ENCODE measurements around the gene RAPGEF2.
"Not testable (repeated sequence)": the region's sequence is repeated elsewhere in the genome, so short reads cannot be mapped to it uniquely, and the experiment has no call there.

The RAPGEF2 gene

DNA sequence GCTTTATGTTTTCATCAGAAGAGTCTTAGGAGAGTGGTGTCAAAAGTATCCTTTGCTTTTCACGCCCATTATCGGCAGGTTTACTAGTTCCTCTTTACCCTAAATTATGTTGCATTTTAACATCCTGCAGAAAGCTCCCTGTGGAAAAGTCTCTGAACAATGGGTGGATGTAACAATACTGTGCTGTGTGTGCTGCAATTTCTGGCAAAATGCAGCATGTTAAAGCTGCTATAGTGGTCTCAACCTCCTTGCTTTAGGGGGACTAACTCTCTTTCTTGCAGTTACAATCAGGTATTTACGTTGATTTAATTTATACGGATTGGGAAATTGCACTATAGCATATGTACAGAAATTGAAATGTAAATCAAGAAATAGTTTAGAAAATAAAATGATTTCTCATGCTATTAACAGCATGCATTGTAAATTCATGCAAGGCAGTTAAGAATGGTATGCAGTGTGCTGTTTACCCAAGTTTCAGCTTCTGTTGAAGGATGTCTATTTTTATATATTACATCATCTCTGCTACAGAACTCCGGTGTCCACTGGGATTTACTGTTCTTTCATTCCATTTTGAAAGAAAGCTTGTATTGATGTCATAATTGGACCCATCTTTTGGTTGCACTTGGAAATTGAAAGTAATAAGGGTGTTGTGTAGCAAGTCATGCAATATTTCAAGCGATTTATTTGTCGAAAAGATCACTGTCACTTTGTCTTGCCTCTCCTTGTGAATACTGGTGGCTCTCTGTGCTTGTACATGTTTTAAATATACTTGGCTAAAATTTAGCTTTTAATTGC is 145.7 kb downstream of the RAPGEF2 start:
- Histone ChIP-seq H3K9me3 (replicated peaks in 1 of 11) (peaks cover 21 to 29% (median 23%) of the 10 kb centered on the region in 11 experiments), H3K4me3 (no peak overlapping the region)

DNA sequence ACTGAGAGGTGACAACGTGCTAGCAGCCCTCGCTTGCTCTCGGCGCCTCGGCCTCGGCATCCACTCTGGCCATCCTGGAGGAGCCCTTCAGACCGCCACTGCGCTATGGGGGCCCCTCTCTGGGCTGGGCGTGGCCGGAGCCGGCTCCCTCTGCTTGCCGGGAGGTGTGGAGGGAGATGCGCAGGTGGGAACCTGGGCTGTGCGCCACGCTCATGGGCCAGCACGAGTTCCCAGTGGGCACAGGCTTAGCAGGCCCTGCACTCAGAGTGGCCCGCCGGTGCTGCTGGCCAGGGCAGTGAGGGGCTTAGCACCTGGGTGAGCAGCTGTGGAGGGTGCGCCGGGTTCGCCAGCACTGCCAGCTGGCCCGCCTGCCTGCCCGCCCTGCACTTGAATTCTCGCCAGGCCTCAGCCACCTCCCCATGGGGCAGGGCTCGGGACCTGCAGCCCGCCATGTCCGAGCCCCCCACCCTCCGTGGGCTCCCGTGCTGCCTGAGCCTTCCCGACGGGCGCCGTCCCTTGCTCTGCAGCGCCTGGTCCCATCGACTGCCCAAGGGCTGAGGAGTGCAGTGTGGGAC is 148.0 kb downstream of the RAPGEF2 start:
- Histone ChIP-seq H3K36me3 (peaks cover 24 to 80% (median 33%) of the 10 kb centered on the region in 11 experiments), H3K9me3 (replicated peaks in 1 of 11) (peaks cover 21 to 29% (median 23%) of the 10 kb centered on the region in 11 experiments), H3K27ac (no peak overlapping the region), H3K27me3 (no peaks in the 10 kb centered on the region), H3K4me3 (peak overlapping the region in 5 of 10 experiments; percentile 3 to 46 (median 20); a peak in 3 of 20 replicates), H3K9ac (no peak overlapping the region), H3K4me1 (peaks cover 6 to 17% (median 12%) of the 10 kb centered on the region in 10 experiments; a peak in 18 of 20 replicates), H3K4me2 (no peak overlapping the region), H4K20me1 (peaks cover 0 to 2% (median 0%) of the 10 kb centered on the region in 11 experiments; a peak in 1 of 22 replicates)
- TF ChIP-seq Cebpa-rat (IDR thresholded peaks at IDR 0.05): no peak

More for the DNA sequence above, 145.7 kb downstream of the RAPGEF2 start:
- TF ChIP-seq Cebpa-rat (IDR thresholded peaks at IDR 0.05): peak in 1 of 11 experiments; percentile 29; a peak in 1 of 22 replicates
- H3K36me3 ChIP-seq: peaks cover 24 to 76% (median 32%) of the 10 kb centered on the region in 11 experiments
- H3K27me3 ChIP-seq: no peaks in the 10 kb centered on the region
- H3K27ac ChIP-seq: peak overlapping the region in 3 of 11 experiments; percentile 18 to 45 (median 21); a peak in 3 of 22 replicates
- H3K4me2 ChIP-seq: peak overlapping the region in 8 of 11 experiments; percentile 34 to 70 (median 48); a peak in 15 of 22 replicates
- peaks cover 0 to 15% (median 0%) of the 10 kb centered on the region in 11 experiments; a peak in 1 of 22 replicates for H4K20me1 ChIP-seq
- peaks cover 9 to 29% (median 13%) of the 10 kb centered on the region in 10 experiments; a peak in 19 of 20 replicates for H3K4me1 ChIP-seq
- H3K9ac ChIP-seq: peak overlapping the region in 1 of 11 experiments; percentile 40; a peak in 1 of 22 replicates

DNA sequence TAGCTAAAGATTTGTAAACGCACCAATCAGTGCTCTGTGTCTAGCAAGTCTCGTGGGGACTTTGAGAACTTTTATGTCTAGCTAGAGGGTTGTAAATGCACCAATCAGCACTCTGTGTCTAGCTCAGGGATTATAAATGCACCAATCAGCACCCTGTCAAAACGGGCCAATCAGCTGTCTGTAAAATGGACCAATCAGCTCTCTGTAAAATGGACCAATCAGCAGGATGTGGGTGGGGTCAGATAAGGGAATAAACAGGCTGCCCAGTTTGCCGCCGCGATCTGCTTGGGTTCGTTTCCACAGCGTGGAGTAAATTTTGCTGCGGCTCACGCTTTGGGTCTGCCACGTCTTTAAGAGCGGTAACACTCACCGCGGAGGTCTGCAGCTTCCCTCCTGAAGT is 148.7 kb downstream of the RAPGEF2 start:
- H3K9me3 ChIP-seq (replicated peaks in 1 of 11): peaks cover 21 to 30% (median 25%) of the 10 kb centered on the region in 11 experiments
- not testable (repeated sequence) for H3K4me2 ChIP-seq, H3K27ac ChIP-seq

DNA sequence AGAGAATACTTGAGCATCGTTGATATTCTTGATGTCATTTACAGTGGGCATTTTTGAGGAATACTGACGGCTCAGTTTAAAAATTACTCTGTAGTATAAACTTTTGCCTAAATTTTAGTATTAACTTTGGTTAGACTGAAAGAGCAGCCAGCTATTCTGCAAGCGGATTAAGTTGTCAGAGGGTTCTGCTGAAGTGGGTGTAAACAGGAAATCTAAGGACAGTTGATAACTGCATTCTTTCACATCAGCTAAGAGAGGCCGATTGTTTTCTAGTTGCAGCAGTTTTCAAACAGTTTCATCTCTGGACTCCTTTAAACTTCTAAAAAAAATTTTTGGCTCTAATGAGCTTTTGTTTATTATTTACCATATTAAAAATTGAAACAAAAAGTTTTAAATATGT is 149.6 kb downstream of the RAPGEF2 start:
- H3K4me2 ChIP-seq: no peak overlapping the region
- no peak for TF ChIP-seq Cebpa-rat (IDR thresholded peaks at IDR 0.05)
- no peak overlapping the region for H3K4me3 ChIP-seq
- H4K20me1 ChIP-seq: peaks cover 0 to 13% (median 0%) of the 10 kb centered on the region in 11 experiments; a peak in 4 of 22 replicates
- H3K27ac ChIP-seq: no peak overlapping the region
- no peak overlapping the region for H3K9ac ChIP-seq
- H3K27me3 ChIP-seq: no peaks in the 10 kb centered on the region
- peaks cover 21 to 37% (median 28%) of the 10 kb centered on the region in 11 experiments for H3K9me3 ChIP-seq (replicated peaks in 1 of 11)
- H3K36me3 ChIP-seq: peaks cover 33 to 90% (median 45%) of the 10 kb centered on the region in 11 experiments
- peaks cover 6 to 17% (median 12%) of the 10 kb centered on the region in 10 experiments; a peak in 18 of 20 replicates for H3K4me1 ChIP-seq

More for the DNA sequence above, 148.7 kb downstream of the RAPGEF2 start:
- peak overlapping the region in 1 of 10 experiments; percentile 46; a peak in 1 of 20 replicates for H3K4me3 ChIP-seq
- H3K27me3 ChIP-seq, H4K20me1 ChIP-seq, H3K9ac ChIP-seq: not testable (repeated sequence)
- H3K4me1 ChIP-seq: peaks cover 6 to 17% (median 12%) of the 10 kb centered on the region in 10 experiments; a peak in 18 of 20 replicates
- H3K36me3 ChIP-seq: peaks cover 26 to 87% (median 37%) of the 10 kb centered on the region in 11 experiments

DNA sequence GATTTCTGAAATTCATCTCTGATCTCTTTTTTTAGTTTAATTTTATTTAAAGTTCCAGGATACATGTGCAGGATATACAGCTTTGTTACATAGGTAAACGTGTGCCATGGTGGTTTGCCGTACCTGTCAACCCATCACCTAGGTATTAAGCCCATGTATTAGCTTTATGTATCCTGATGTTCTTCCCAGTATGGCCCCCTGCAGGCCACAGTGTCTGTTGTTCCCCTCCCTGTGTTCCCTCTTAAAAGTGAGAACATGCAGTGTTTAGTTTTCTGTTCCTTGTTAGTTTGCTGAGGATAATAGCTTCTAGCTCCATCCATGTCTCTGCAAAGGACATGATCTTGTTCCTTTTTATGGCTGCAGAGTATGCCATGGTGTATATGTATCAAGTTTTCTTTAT is 153.2 kb downstream of the RAPGEF2 start:
- H3K4me3 ChIP-seq: no peak overlapping the region
- H3K9me3 ChIP-seq (replicated peaks in 1 of 11): peaks cover 10 to 23% (median 16%) of the 10 kb centered on the region in 11 experiments
- peaks cover 0 to 37% (median 0%) of the 10 kb centered on the region in 11 experiments; a peak in 4 of 22 replicates for H4K20me1 ChIP-seq
- peaks cover 20 to 92% (median 33%) of the 10 kb centered on the region in 11 experiments for H3K36me3 ChIP-seq
- no peaks in the 10 kb centered on the region for H3K27me3 ChIP-seq
- no peak overlapping the region for H3K9ac ChIP-seq
- TF ChIP-seq Cebpa-rat (IDR thresholded peaks at IDR 0.05): no peak
- no peak overlapping the region for H3K27ac ChIP-seq
- H3K4me1 ChIP-seq: no peaks in the 10 kb centered on the region
- H3K4me2 ChIP-seq: no peak overlapping the region

DNA sequence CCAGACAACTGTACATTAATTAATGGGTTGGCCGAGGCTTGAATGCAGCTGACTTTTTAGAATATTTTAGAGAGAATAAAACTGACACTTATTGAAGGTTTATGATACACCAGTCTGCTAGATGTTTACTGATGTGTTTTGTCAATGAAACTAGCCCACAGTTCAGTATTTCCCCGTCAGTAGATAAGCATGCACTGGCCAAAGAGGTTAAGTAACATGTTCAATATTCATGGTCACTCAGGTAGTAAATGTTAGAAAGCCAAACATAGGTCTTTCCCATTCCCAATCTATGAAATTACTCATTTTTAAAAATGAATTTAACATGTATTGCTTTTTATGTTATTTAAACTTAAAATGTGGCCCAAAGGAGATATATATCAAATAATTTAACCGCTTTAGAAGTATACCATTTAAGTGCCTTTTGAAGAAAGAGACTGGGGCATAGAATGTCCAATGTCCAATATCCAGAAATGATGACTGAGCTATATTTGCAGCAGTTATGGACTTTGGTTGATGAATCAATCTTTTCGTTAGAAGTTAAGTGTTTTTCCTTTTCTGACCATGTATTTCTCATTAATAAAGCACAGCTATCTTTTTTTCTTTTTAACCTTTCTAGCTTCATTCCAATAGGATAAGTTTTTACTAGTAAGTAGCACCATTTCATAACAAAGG is 156.1 kb downstream of the RAPGEF2 start:
- Histone ChIP-seq H3K4me1 (no peaks in the 10 kb centered on the region), H4K20me1 (peaks cover 0 to 51% (median 0%) of the 10 kb centered on the region in 11 experiments; a peak in 4 of 22 replicates), H3K9ac (no peak overlapping the region)

DNA sequence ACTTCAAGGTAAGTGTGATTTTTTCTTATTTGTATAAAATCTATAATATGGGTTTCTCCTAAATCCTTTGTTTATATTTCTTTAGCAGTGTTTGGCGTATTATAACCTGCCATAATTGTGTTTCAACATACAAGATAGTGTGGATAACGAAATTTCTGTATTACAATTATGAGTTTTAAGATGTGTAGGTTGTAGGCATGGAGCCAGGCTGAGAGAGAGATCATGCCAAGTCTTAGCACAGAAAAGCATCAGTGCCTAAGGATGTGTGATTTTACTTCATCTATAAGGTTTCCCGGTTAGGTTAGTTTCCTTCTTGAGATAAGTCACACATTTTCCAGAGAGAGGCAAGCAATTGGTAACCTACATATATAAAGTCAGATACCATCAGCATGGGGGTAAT is 161.2 kb downstream of the RAPGEF2 start:
- H4K20me1 ChIP-seq: peaks cover 0 to 65% (median 0%) of the 10 kb centered on the region in 11 experiments; a peak in 2 of 22 replicates
- H3K36me3 ChIP-seq: peaks cover 0 to 75% (median 15%) of the 10 kb centered on the region in 11 experiments; a peak in 12 of 22 replicates
- TF ChIP-seq Cebpa-rat (IDR thresholded peaks at IDR 0.05): no peak
- peaks cover 0 to 16% (median 8%) of the 10 kb centered on the region in 10 experiments; a peak in 12 of 20 replicates for H3K4me1 ChIP-seq
- H3K4me2 ChIP-seq: no peak overlapping the region
- H3K27me3 ChIP-seq: no peaks in the 10 kb centered on the region
- no peak overlapping the region for H3K27ac ChIP-seq
- no peak overlapping the region for H3K9ac ChIP-seq
- H3K9me3 ChIP-seq (replicated peaks in 1 of 11): no peaks in the 10 kb centered on the region
- H3K4me3 ChIP-seq: no peak overlapping the region

More for the DNA sequence above, 156.1 kb downstream of the RAPGEF2 start:
- no peak overlapping the region for H3K27ac ChIP-seq
- H3K9me3 ChIP-seq (replicated peaks in 1 of 11): peaks cover 0 to 14% (median 0%) of the 10 kb centered on the region in 11 experiments; a peak in 4 of 22 replicates
- H3K4me2 ChIP-seq: no peak overlapping the region
- H3K4me3 ChIP-seq: no peak overlapping the region
- H3K36me3 ChIP-seq: peaks cover 4 to 75% (median 19%) of the 10 kb centered on the region in 11 experiments; a peak in 16 of 22 replicates
- no peaks in the 10 kb centered on the region for H3K27me3 ChIP-seq
- no peak for TF ChIP-seq Cebpa-rat (IDR thresholded peaks at IDR 0.05)
